Liver (tissue), 3 donors: ENCODE data around the gene CXCL17.
"Not testable (repeated sequence)": the region's sequence is repeated elsewhere in the genome, so short reads cannot be mapped to it uniquely, and the experiment has no call there.

Source experiments
- CTCF ChIP-seq: fragments of 150-350 bp; IDR thresholded peaks from 2 replicates; pipeline ENCODE4 v1.5.1; 2017; ENCODE audit warnings: improper control_type of control experiment, low read depth, low read length; ENCODE audit not compliant: missing input control
- EGR1 ChIP-seq, 2 donors: IDR thresholded peaks; 2 replicates each; pipeline ENCODE4 v1.6.1; 2016 to 2018; ENCODE audit warnings: antibody characterized with exemption in 2 of 2, low read depth in 2 of 2
- FOXA1 ChIP-seq: IDR thresholded peaks from 2 replicates; pipeline ENCODE4 v1.6.1; 2016; ENCODE audit warnings: antibody characterized with exemption
- HNF4G ChIP-seq: IDR thresholded peaks from 2 replicates; pipeline ENCODE4 v1.6.1; 2016; ENCODE audit warnings: antibody characterized with exemption
- JUND ChIP-seq, 2 donors: IDR thresholded peaks; 2 replicates each; pipeline ENCODE4 v1.6.1; 2016; ENCODE audit warnings: antibody characterized with exemption in 2 of 2
- MAX ChIP-seq: IDR thresholded peaks from 2 replicates; pipeline ENCODE4 v1.6.1; 2016; ENCODE audit warnings: antibody characterized with exemption
- RAD21 ChIP-seq, 2 donors: IDR thresholded peaks; 2 replicates each; pipeline ENCODE4 v1.6.1; 2016; ENCODE audit warnings: antibody characterized with exemption in 2 of 2, mild to moderate bottlenecking in 2 of 2
- REST ChIP-seq: IDR thresholded peaks from 2 replicates; pipeline ENCODE4 v1.6.1; 2016; ENCODE audit warnings: antibody characterized with exemption, mild to moderate bottlenecking
- YY1 ChIP-seq: IDR thresholded peaks from 2 replicates; pipeline ENCODE4 v1.6.1; 2016; ENCODE audit warnings: antibody characterized with exemption, mild to moderate bottlenecking
- ZBTB33 ChIP-seq: IDR thresholded peaks from 2 replicates; pipeline ENCODE4 v1.6.1; 2016; ENCODE audit warnings: antibody characterized with exemption
- donor health status: healthy.
- donor health status: healthy.

GRCh38 chr19:42461231-42461630 is 18.5 kb upstream of the CXCL17 start:
- TF ChIP-seq CTCF; ZBTB33; REST; RAD21 (IDR thresholded peaks at IDR 0.05); JUND (IDR thresholded peaks at IDR 0.05); FOXA1; EGR1 (IDR thresholded peaks at IDR 0.05; ENCODE audit: low read depth in 2 of 2); YY1; MAX; HNF4G: not testable (repeated sequence)
